HL-60/S4 (cell line): Measurements from ENCODE around the gene ZNF580.

Experiments
- in situ Hi-C: fragments of 300-500 bp; cut with MboI; formaldehyde crosslinking; loops from 2 replicates; pipeline ENCODE4 v1.14.3; 2022; ENCODE audit warnings: low sequenced_read_pairs

The ZNF580 gene

GRCh38 chr19:55605637-55606470, 34.9 kb upstream of the ZNF580 start, which contains the start of gene ZNF865:
Gene ZNF865 (plus strand): TSS chr19:55605647. CDS start chr19:55613619, 7,972 bp downstream.
- in situ Hi-C loops, result no loop called here

- in situ Hi-C loops, result no loop called here
Observed at GRCh38 chr19:55606471-55606787, 34.4 kb upstream of the ZNF580 start.

- in situ Hi-C loops, result no loop called here
Observed at GRCh38 chr19:55606817-55607216, 34.0 kb upstream of the ZNF580 start.

GRCh38 chr19:55609326-55609725, 31.5 kb upstream of the ZNF580 start:
- in situ Hi-C loops, result no loop called here

- in situ Hi-C loops, result no loop called here
Observed at GRCh38 chr19:55611300-55611982, 29.4 kb upstream of the ZNF580 start.

GRCh38 chr19:55611983-55612645, 28.7 kb upstream of the ZNF580 start:
- in situ Hi-C loops, result no loop called here

GRCh38 chr19:55613396-55613795, 27.4 kb upstream of the ZNF580 start:
- in situ Hi-C loops, result no loop called here

GRCh38 chr19:55613930-55614710, 26.7 kb upstream of the ZNF580 start:
- in situ Hi-C loops, result no loop called here

GRCh38 chr19:55614711-55615542, 25.9 kb upstream of the ZNF580 start:
- in situ Hi-C loops, result no loop called here

GRCh38 chr19:55615543-55616394, 25.0 kb upstream of the ZNF580 start:
- in situ Hi-C loops, result no loop called here

GRCh38 chr19:55616395-55616875, 24.4 kb upstream of the ZNF580 start:
- in situ Hi-C loops, result no loop called here

GRCh38 chr19:55617426-55617825, 23.4 kb upstream of the ZNF580 start:
- in situ Hi-C loops, result no loop called here

- in situ Hi-C loops, result no loop called here
Observed at GRCh38 chr19:55618426-55618825, 22.4 kb upstream of the ZNF580 start.

GRCh38 chr19:55619286-55619685, 21.5 kb upstream of the ZNF580 start:
- in situ Hi-C loops, result no loop called here

- in situ Hi-C loops, result no loop called here
Observed at GRCh38 chr19:55620410-55621204, 20.2 kb upstream of the ZNF580 start.

- in situ Hi-C loops, result no loop called here
Observed at GRCh38 chr19:55621205-55621672, 19.6 kb upstream of the ZNF580 start.

GRCh38 chr19:55621673-55622231, 19.1 kb upstream of the ZNF580 start:
- in situ Hi-C loops, result no loop called here
